GM19035 (cell line): Measurements from ENCODE around the gene VEZT.
"Not testable (repeated sequence)": the region's sequence is repeated elsewhere in the genome, so short reads cannot be mapped to it uniquely, and the experiment has no call there.

Source experiments
- ATAC-seq: cut with Tn5 transposase; IDR thresholded peaks from one replicate; pipeline ENCODE4 v1.9.1; 2021; ENCODE audit not compliant: unreplicated experiment

VEZT gene

GRCh38 chr12:95220726-95221125 lies 3.1 kb downstream of the VEZT start:
- ATAC-seq, result no peak

DNA sequence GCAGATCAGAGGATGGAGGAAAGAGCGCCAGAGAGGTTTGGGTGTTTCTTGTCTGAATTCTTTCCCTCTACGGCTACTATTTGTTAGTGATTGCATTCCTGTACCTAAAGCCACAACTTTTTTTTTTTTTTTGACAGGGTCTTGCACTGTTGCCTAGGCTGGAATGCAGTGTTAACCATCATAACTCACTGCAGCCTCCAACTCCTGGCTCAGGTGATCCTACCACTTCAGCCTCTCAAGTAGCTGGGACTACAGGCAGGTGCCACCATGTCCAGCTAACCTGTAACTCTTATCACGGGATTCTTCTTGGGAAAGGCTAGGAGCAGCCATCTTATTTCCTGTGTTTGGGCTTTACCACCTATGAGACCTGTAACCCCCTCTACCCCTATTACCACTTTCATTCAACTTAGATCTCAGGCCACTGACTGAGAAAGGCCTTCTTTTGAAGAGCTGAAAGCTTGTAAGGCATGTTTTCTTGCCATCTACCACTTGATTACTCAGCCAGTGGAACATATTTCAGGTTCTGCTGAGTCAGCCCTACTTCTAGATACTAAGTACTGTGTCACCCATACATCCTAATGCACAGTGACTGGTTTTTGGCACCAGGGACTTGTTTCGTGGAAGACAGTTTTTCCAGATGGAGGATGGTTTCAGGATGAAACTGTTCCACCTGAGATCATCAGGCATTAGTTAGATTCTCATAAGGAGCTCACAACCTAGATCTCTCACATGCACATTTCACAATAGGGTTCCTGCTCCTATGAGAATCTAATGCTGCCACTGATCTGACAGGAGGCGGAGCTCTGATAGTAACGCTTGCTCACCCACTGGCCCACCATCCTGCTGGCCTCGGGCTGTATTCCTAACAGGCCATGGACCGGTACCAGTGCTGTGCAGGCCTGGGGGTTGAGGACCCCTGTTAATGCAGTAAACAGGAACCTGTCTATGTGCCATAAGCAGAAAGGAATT lies 6.9 kb downstream of the VEZT start:
- no peak for ATAC-seq

DNA sequence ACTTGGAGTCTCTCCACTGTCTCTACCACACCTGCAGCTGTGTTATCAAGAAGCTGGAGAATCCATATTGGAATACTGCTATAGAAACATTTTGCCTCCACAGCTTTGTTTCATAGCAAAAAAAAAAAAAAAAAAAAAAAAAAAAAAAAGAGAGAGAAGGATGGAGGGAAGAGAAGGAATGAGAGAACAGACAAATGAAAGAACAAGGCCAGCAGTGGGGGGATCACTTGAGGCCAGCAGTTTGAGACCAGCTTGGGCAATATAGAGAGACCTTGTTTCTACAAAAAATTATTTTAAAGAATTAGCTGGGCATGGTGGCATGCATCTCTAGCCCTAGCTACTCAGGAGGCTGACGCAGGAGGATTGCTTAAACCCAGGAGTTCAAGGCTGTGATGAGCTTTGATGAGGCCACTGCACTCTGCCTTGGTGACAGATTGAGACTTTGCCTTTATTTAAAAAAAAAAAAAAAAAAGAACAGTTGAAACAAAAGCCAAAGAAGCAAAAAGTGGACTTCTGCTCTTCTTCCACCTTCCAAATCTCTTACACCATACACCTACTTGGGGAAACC lies 8.1 kb downstream of the VEZT start:
- ATAC-seq, result no peak

DNA sequence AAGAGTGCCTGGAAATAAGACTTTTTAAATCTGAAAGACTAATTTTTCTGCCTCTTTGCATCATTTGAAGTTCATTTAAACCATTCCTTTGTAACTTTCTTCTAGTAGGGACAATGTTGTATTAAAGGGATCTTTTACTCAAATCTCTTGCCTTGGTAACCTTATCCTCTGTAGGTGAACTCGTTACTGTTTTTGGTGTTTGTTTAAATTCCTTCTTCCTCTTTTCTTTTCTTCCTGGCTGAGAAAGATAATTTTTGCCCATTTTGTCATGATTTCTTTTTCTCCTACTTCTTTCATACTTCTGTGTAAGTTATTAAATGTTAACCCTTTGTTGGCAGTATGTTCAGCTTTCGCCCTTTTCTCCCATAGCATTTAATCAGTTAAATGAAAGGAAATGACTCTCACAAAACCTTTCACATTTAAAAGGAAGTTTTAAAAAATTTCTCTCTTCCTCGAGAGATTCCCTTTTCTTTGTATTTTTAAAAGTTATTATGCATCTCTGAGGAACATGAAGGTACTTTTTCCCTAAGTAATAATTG lies 10.3 kb downstream of the VEZT start:
- no peak for ATAC-seq

DNA sequence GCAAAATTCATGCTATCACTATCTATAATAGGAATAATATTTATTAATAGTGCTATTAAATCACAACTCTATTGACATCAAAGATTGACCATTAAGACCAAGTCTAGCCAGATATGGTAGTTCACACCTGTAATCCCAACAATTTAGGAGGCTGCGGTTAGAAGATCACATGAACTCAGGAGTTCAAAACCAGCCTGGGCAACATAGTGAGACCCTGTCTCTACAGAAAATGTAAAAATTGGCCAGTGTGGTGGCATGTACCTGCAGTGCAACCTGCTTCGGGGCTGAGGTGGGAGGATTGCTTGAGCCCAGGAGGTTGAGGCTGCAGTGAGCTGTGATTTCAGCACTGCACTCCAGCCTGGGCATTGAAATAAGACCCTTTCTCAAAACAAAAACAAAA lies 11.0 kb downstream of the VEZT start:
- no peak for ATAC-seq

GRCh38 chr12:95229636-95230035 lies 12.0 kb downstream of the VEZT start:
- ATAC-seq, result no peak

DNA sequence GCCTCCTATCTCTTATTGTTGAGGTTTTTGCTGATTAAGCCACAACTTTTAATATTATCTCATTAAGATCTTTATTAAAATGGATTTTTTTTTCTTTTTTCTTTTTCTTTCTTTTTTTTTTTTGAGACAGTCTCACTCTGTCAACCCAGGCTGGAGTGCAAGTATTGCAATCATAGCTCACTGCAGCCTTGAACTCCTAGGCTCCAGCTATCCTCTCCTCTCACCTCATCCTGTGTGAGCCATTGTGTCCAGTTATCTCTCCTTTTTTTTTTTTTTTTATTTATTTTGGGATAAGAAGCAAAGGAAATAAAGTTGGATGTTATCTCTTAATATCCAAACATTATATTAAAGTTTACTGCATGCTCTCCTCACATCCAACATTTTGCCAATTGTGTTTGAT lies 12.7 kb downstream of the VEZT start:
- ATAC-seq, result no peak

GRCh38 chr12:95231190-95231589 lies 13.6 kb downstream of the VEZT start:
- no peak for ATAC-seq

DNA sequence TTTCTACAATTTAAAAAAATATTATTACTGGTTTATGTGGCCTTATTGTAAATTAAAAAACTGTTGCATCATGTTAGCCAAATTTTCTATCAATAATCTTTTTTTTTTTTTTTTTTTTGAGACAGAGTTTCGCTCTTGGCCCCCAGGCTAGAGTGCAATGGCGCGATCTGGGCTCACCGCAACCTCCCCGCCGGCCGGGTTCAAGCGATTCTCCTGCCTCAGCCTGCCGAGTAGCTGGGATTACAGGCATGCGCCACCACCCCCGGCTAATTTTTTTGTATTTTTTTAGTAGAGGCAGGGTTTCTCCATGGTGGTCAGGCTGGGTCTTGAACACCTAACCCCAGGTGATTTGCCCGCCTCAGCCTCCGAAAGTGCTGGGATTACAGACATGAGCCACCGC lies 16.6 kb downstream of the VEZT start:
- not testable (repeated sequence) for ATAC-seq

DNA sequence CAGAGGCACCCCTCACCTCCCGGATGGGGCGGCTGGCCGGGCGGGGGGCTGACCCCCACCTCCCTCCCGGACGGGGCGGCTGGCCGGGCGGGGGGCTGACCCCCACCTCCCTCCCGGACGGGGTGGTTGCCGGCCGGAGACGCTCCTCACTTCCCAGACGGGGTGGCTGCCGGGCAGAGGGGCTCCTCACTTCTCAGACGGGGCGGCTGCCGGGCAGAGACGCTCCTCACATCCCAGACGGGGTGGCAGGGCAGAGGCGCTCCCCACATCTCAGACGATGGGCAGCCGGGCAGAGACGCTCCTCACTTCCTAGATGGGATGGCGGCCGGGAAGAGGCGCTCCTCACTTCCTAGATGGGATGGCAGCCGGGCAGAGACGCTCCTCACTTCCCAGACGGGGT lies 18.0 kb downstream of the VEZT start:
- ATAC-seq, result not testable (repeated sequence)

GRCh38 chr12:95237315-95237714 lies 19.7 kb downstream of the VEZT start:
- ATAC-seq, result no peak

DNA sequence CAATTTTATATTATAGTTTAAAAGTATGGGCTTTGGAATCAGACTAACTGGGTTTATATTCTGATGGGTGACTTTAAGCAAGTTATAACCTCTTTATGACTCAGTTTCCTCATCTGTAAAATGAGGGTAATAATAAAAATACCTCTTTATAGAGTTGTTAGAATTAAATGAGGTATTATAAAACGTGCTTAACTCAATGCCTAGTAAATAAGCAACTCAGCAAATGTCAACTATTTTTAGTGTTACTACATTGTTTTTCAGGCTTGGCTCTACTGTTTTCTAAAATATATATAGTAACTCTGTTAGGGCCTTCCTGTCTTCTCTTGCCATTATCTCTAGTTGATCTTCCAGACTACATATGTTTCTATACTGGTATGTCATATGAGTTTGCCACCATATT lies 20.5 kb downstream of the VEZT start:
- ATAC-seq, result no peak

DNA sequence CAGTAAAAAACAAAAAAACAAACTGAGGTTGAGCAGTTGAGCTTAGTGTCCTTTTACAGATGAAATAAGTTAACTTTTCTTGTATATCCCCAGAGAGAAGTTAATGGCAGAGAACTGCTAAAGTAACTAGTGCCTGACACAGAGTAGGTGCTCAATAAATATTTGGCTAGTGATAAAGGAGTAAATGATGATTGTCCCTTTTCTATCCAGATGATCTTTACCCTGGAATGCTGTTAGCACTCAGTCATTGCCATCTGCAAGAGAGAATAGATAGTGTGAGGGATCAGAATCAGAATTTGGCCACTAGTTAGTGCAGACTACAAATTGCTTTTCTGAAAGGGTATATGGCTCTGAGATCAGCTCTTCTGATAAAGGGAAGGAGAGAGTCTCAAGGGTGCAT lies 21.6 kb downstream of the VEZT start:
- ATAC-seq, result no peak

GRCh38 chr12:95239835-95240234 lies 22.2 kb downstream of the VEZT start:
- ATAC-seq, result not testable (repeated sequence)

GRCh38 chr12:95240556-95240955 lies 22.9 kb downstream of the VEZT start:
- no peak for ATAC-seq

GRCh38 chr12:95241138-95241537 lies 23.5 kb downstream of the VEZT start:
- ATAC-seq, result not testable (repeated sequence)

DNA sequence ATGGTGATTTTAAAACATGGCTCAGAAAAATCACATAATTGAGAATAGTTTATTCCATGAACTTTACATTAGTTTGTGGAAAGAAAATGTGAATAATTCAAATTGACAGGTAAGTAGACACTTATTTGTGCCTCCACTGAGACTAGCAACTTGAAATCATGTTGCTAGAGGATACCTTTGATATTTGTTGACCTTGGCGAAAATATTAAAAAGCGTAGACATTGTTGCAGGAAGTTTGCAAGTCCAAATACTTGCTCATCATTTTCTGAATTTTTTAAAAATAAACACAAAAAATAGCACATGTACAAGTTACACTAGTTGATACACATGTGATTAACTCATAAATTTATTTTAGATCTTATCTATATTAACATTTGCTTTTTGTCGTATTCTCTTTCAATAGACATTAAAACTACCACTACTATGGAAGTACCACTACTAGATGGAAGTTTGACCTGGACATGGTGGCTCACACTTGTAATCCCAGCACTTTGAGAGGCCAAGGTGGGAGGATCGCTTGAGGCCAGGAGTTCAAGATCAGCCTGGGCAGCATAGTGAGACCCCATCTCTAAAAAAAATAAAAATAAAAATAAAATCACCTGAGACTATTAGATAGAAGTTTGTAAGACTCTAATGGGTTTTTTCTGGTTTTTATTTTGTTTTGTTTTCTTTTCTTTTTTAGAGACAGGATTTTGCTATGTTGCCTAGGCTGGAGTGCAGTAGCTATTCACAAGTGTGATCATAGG lies 24.3 kb downstream of the VEZT start:
- ATAC-seq, result no peak

DNA sequence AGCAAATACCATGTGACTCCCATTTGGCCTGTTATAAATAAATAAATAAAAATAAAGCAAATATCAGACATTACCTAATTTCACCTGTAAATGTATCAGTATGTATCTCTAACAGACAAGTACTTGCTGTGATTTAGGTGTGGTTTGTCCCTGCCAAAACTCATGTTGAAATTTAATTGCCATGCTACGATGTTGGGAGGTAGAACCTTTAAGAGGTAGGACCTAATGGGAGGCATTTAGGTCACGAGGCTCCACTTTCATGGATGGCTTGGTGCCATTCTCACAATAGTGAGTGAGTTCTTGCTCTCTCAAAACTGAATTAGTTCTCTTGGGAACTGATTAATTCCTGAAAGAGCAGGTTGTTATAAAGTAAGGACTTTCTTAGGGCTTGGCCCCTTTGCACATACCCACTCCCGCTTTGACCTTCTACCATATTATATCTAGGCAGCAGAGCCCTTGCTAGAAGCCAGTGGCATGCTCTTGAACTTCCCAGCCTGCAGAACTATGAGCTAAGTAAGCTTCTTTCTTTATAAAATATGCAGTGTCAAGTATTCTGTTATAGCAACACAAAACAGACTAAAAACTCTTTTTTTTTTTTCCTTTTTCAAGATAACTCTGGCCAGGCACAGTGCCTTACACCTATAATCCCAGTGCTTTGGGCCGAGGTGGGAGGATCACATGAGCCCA lies 26.0 kb downstream of the VEZT start:
- ATAC-seq, result no peak

GRCh38 chr12:95244350-95244749 lies 26.7 kb downstream of the VEZT start:
- no peak for ATAC-seq

DNA sequence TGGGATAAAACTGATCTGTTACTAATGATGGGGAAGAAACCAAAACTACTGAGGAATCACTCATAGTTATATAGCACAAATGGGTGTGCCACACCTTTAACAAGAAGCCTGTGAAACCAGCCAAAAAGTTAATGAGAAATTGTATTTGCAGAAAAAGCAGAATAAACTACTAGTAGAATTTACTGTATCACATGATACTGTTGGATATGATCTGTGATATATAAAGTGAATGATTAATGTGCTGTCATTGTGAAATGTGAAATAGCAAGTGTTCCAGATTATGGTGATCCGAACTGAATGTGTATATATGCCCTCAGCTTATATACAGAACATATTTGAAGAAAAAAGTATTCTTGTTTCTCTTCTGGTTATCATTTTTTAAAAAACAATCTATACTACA lies 30.5 kb downstream of the VEZT start:
- ATAC-seq, result no peak
